NT2/D1 (cell line): ENCODE measurements around the gene ESD.

Experiments
- SUZ12 ChIP-seq: IDR thresholded peaks from 2 replicates; pipeline ENCODE4 v1.6.1; 2011; ENCODE audit not compliant: insufficient read length, insufficient read depth; ENCODE audit errors: extremely low read depth
- YY1 ChIP-seq: IDR thresholded peaks from 2 replicates; pipeline ENCODE4 v1.6.1; 2011; ENCODE audit not compliant: insufficient read length, insufficient read depth

DNA sequence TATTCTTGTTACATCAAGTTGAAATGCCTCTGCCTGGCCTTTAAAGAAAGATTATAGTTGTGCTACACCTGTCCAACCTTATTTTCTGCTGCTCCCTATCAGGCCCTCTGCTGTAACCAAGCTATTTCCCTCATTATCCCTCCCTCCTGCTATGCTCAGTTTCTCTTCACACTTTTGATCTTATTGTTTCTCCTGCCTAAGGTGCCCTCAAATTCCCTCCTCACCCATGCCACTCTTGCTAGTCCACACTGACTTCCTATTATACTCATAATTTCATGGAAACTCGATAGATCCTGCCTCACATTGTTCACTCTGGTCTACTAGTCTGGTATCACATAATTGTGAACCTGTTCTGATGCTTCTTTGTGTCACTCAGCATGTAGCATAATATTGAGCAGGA is 19.4 kb upstream of the ESD start:
- TF ChIP-seq YY1, result no peak
- no peak for TF ChIP-seq SUZ12
